Cortex of kidney (tissue), 1 donor: ENCODE measurements around the gene GAPDHS.

ENCODE experiments used
- DNase-seq: peaks from one replicate; lab custom pipeline; 2025; lab: John Stamatoyannopoulos, UW

Gene GAPDHS

GRCh38 chr19:35511337-35511736, 21.9 kb upstream of the GAPDHS start:
- DNase-seq, result no peak

GRCh38 chr19:35512831-35513627, 20.2 kb upstream of the GAPDHS start:
- DNase-seq, result no peak

GRCh38 chr19:35513628-35514281, 19.5 kb upstream of the GAPDHS start, which contains the start of gene DMKN:
TSS of gene DMKN (minus strand) at chr19:35513649. CDS start at chr19:35513475, 174 bp downstream.
- no peak for DNase-seq

GRCh38 chr19:35514282-35514809, 18.9 kb upstream of the GAPDHS start:
- DNase-seq, result no peak

GRCh38 chr19:35516310-35516709, 16.9 kb upstream of the GAPDHS start:
- no peak for DNase-seq

GRCh38 chr19:35517342-35517741, 15.9 kb upstream of the GAPDHS start:
- no peak for DNase-seq

- no peak for DNase-seq
Observed at GRCh38 chr19:35518313-35518712, 14.9 kb upstream of the GAPDHS start.

- DNase-seq, result no peak
Observed at GRCh38 chr19:35519291-35519690, 14.0 kb upstream of the GAPDHS start.

- no peak for DNase-seq
Observed at GRCh38 chr19:35521124-35521743, 12.0 kb upstream of the GAPDHS start.

- no peak for DNase-seq
Observed at GRCh38 chr19:35522745-35523327, 10.4 kb upstream of the GAPDHS start.

- no peak for DNase-seq
Observed at GRCh38 chr19:35524181-35524837, 8.9 kb upstream of the GAPDHS start.

GRCh38 chr19:35525873-35526272, 7.4 kb upstream of the GAPDHS start:
- DNase-seq, result no peak

GRCh38 chr19:35528218-35529038, 4.8 kb upstream of the GAPDHS start, which contains the start of gene SBSN:
TSS of gene SBSN (minus strand) at chr19:35528311. CDS start at chr19:35528281, 30 bp downstream.
- no peak for DNase-seq

- no peak for DNase-seq
Observed at GRCh38 chr19:35529241-35530218, 3.7 kb upstream of the GAPDHS start.

- no peak for DNase-seq
Observed at GRCh38 chr19:35531291-35531690, 2.0 kb upstream of the GAPDHS start.

GRCh38 chr19:35533822-35534392, 651 bp downstream of the GAPDHS start:
- DNase-seq, result no peak

GRCh38 chr19:35534803-35535480, 1.7 kb downstream of the GAPDHS start:
- no peak for DNase-seq

- no peak for DNase-seq
Observed at GRCh38 chr19:35539314-35539713, 6.1 kb downstream of the GAPDHS start.

- no peak for DNase-seq
Observed at GRCh38 chr19:35539850-35540249, 6.6 kb downstream of the GAPDHS start.
